Measurements from ENCODE around the gene SPAG8.

GRCh38 chr9:35828716-35829083 lies 16.6 kb upstream of the SPAG8 start, which contains the start of gene FAM221B:
- no peak for TF ChIP-seq POLR2A (IDR thresholded peaks at IDR 0.05; ENCODE audit: low read length)
- TF ChIP-seq GATA1 (IDR thresholded peaks at IDR 0.05; ENCODE audit: low read depth, low read length) = no peak

All from erythroblast (primary cell).